GM18526 (cell line): ENCODE results near the gene HMGN4.

ENCODE experiments used
- POLR2A ChIP-seq: IDR thresholded peaks from 3 replicates; pipeline ENCODE4 v1.6.1; 2011; ENCODE audit not compliant: insufficient read length; ENCODE audit errors: extremely low read depth

Gene HMGN4

GRCh38 chr6:26561533-26562466, 23.6 kb downstream of the HMGN4 start:
- no peak for TF ChIP-seq POLR2A

- no peak for TF ChIP-seq POLR2A
Measured at GRCh38 chr6:26563488-26563887, 25.3 kb downstream of the HMGN4 start.

GRCh38 chr6:26568601-26569432, 30.7 kb downstream of the HMGN4 start:
- no peak for TF ChIP-seq POLR2A

GRCh38 chr6:26569433-26569764, 31.2 kb downstream of the HMGN4 start:
- no peak for TF ChIP-seq POLR2A

- no peak for TF ChIP-seq POLR2A
Measured at GRCh38 chr6:26570027-26570809, 32.1 kb downstream of the HMGN4 start.

GRCh38 chr6:26571592-26572296, 33.6 kb downstream of the HMGN4 start:
- no peak for TF ChIP-seq POLR2A

- no peak for TF ChIP-seq POLR2A
Measured at GRCh38 chr6:26575494-26575939, 37.4 kb downstream of the HMGN4 start.

GRCh38 chr6:26576407-26576843, 38.3 kb downstream of the HMGN4 start:
- no peak for TF ChIP-seq POLR2A

GRCh38 chr6:26576929-26577719, 39.0 kb downstream of the HMGN4 start:
- TF ChIP-seq POLR2A: no peak

GRCh38 chr6:26577720-26578072, 39.5 kb downstream of the HMGN4 start:
- no peak for TF ChIP-seq POLR2A

- no peak for TF ChIP-seq POLR2A
Measured at GRCh38 chr6:26578279-26578678, 40.1 kb downstream of the HMGN4 start.

GRCh38 chr6:26578741-26579140, 40.6 kb downstream of the HMGN4 start:
- no peak for TF ChIP-seq POLR2A

GRCh38 chr6:26581164-26581915, 43.2 kb downstream of the HMGN4 start:
- no peak for TF ChIP-seq POLR2A
